Activated naive CD8-positive, alpha-beta T cell treated with anti-CD3 and anti-CD28 coated beads for 36 hours (primary cell): ENCODE measurements around the gene GATAD2B. TPM values are rescaled to one million over a fixed set of nuclear protein-coding genes. Genes with fewer than 3 reads are reported as not detected.
A peak's percentile ranks its signal among the peaks of the same experiment; 100 is the strongest.

ENCODE experiments used
- DNase-seq: peaks from one replicate; pipeline ENCODE4 v3.0.0; 2021
- H3K27ac Mint-ChIP-seq: one replicate; pipeline ENCODE4 v1.8.0; 2022; ENCODE audit warnings: mild to moderate bottlenecking, moderate library complexity, mixed read lengths
- H3K27me3 Mint-ChIP-seq: one replicate; pipeline ENCODE4 v1.8.0; 2022; ENCODE audit warnings: mild to moderate bottlenecking, mixed read lengths
- H3K36me3 Mint-ChIP-seq: one replicate; pipeline ENCODE4 v1.8.0; 2021; ENCODE audit warnings: mild to moderate bottlenecking, mixed read lengths
- H3K4me1 Mint-ChIP-seq: one replicate; pipeline ENCODE4 v1.8.0; 2021; ENCODE audit warnings: mixed read lengths
- H3K4me3 Mint-ChIP-seq: one replicate; pipeline ENCODE4 v1.8.0; 2022; ENCODE audit warnings: mild to moderate bottlenecking, moderate library complexity, mixed read lengths
- H3K9me3 Mint-ChIP-seq: one replicate; pipeline ENCODE4 v1.8.0; 2022; ENCODE audit warnings: mixed read lengths
- total RNA-seq, 2 experiments: library from RNA; stranded (reverse); gene quantifications; one replicate each; pipeline ENCODE4 v1.2.3, GENCODE V29; 2021

GATAD2B gene
- total RNA-seq, 2 experiments from 2014 or later, result 49.4 to 53.1 TPM

- DNase-seq, result no peak
- H3K27ac Mint-ChIP-seq, result peak overlapping the region; percentile 42
- no peak overlapping the region for H3K4me3 Mint-ChIP-seq
- H3K4me1 Mint-ChIP-seq, result peaks cover 26% of the 10 kb centered on the region
- H3K36me3 Mint-ChIP-seq, result peaks cover 22% of the 10 kb centered on the region
- H3K27me3 Mint-ChIP-seq, result no peaks in the 10 kb centered on the region
- H3K9me3 Mint-ChIP-seq, result no peaks in the 10 kb centered on the region
These were observed 20.2 kb upstream of the GATAD2B start for GRCh38 chr1:153942766-153943549.

DNA sequence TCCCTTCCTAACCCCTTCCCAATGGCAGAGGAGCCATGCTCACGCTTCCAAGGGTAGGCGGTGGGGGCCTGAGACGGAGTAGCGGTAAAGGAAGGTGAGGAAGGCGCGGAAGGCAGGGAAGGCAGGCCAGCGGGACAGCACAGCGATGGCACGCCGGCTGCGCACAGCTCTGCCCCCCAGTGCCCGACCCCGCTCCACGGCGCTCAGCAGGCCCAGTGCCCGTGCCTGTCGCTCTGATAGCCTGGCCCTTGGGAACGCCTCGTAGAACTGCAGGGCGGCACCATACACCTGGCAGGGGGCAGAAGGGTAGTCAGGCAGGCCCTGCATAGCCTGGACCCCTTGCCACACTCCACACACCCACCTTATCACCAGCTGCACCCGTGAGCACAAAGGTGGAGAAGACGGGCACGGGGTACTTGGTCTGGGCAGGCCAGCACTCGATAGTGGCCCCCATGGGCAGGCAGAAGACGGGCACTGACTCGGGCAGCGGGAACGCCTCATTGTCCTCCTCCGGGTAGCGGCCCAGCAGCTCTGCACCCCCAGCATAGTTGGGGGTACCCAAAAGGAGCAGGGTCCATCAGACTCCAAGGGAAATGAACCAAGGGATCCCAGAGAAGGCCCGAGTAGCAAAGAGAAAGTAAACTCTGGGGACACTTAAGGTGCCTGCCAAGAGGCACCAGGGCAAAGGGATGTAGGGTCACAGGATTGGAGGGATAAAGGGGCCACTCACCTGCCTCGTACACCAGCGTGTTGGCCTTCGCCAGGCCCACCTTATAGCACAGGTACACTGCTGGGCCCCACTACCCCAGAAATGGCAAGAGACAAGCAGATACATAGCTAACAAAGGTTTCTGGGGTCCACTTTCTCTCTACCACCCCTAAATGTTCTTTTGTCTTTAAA is 19.3 kb upstream of the GATAD2B start:
- DNase-seq, result no peak
- peaks cover 24% of the 10 kb centered on the region for H3K4me1 Mint-ChIP-seq
- H3K27me3 Mint-ChIP-seq, result no peaks in the 10 kb centered on the region
- H3K4me3 Mint-ChIP-seq, result no peak overlapping the region
- no peaks in the 10 kb centered on the region for H3K9me3 Mint-ChIP-seq
- H3K36me3 Mint-ChIP-seq, result peaks cover 28% of the 10 kb centered on the region
- no peak overlapping the region for H3K27ac Mint-ChIP-seq

- no peak for DNase-seq
- no peak overlapping the region for H3K27ac Mint-ChIP-seq
- peaks cover 20% of the 10 kb centered on the region for H3K4me1 Mint-ChIP-seq
- peaks cover 28% of the 10 kb centered on the region for H3K36me3 Mint-ChIP-seq
- no peaks in the 10 kb centered on the region for H3K9me3 Mint-ChIP-seq
- H3K27me3 Mint-ChIP-seq, result no peaks in the 10 kb centered on the region
- H3K4me3 Mint-ChIP-seq, result no peak overlapping the region
These were observed 18.0 kb upstream of the GATAD2B start for GRCh38 chr1:153940756-153941155.

DNA sequence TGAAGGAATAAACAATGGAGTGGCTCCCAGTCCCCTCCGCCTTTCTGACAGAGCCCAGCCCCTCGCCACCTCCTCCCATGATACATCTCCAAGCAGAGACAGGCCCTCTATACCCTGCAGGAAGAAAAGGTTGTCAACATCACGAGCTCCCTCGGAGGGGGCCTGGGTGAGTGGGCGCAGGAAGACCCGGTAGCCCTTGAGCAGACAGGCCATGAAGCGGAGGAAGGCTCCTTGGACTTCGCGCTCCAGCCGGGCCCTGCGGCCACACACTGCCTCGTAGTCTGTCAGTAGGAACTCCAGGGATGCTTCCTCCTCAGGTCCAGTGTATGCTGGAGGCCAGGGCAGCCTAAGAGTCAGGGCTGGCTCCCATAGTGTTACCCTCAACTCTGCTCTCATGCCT is 16.7 kb upstream of the GATAD2B start:
- H3K4me3 Mint-ChIP-seq, result no peak overlapping the region
- H3K27ac Mint-ChIP-seq, result no peak overlapping the region
- DNase-seq, result no peak
- no peaks in the 10 kb centered on the region for H3K27me3 Mint-ChIP-seq
- H3K36me3 Mint-ChIP-seq, result peaks cover 24% of the 10 kb centered on the region
- no peaks in the 10 kb centered on the region for H3K9me3 Mint-ChIP-seq
- H3K4me1 Mint-ChIP-seq, result peaks cover 15% of the 10 kb centered on the region

- Mint-ChIP-seq H3K27ac (peak overlapping the region; percentile 15), H3K4me3 (no peak overlapping the region), H3K4me1 (peaks cover 12% of the 10 kb centered on the region), H3K9me3 (no peaks in the 10 kb centered on the region), H3K36me3 (peaks cover 22% of the 10 kb centered on the region), H3K27me3 (no peaks in the 10 kb centered on the region)
- no peak for DNase-seq
These were observed 16.2 kb upstream of the GATAD2B start for GRCh38 chr1:153938996-153939395.

DNA sequence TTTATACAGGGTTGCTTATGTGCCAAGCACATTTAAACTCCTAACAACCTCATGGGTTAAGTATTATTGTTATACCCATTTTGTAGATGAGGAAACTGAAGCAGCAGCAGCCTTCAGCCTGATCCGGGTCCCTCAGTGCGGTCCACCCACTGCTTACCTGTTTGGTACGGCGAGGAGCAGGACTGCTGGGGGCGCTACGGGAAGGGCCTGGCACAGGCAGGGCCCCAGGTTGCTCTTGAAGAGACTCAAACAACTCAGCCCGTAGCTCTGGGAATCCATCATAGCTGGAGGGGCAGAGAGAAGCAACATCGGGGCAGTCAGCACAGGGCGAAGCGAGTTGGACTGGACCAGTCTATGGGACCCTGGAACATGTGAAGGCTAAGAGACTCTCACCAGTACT is 14.6 kb upstream of the GATAD2B start:
- H3K4me3 Mint-ChIP-seq, result no peak overlapping the region
- no peak for DNase-seq
- no peaks in the 10 kb centered on the region for H3K9me3 Mint-ChIP-seq
- H3K4me1 Mint-ChIP-seq, result no peaks in the 10 kb centered on the region
- H3K36me3 Mint-ChIP-seq, result peaks cover 13% of the 10 kb centered on the region
- no peak overlapping the region for H3K27ac Mint-ChIP-seq
- no peaks in the 10 kb centered on the region for H3K27me3 Mint-ChIP-seq

DNA sequence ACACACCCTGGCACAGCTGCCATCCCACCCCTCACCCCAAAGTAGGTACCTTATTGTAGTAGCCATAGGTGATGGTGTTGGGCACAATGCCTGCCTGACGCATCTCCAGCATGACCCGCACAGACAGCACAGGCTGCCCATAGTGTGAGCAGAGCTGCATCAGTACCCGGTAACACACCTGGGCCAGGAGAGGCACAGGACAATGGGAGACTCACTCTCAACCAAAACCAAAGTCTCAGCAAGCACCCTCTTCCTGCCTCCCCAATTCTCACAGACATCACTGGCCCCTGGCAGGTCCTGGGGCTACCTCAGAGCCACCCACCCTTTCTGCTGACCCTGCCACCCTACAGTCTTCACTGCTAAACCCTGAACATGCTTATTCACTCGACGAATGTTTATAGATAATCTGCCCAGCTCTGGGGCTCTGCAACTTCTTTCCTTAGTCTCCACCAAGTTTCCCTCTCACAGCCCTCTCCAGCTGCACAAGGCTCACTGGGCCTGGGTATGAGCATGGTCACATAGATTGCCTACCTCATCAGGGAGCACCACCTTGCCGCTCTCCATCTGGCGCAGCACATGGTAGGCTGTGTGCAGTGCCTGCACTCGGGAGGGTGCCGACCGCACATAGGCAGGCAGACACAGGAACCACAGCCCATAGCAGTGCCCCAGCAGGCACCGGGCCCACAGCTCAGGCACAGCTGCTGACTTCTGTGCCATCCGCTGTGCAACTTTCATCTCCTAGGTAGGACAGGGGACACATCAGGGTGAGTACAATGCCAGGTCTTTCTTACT is 13.4 kb upstream of the GATAD2B start:
- no peak for DNase-seq
- no peak overlapping the region for H3K4me3 Mint-ChIP-seq
- H3K27me3 Mint-ChIP-seq, result no peaks in the 10 kb centered on the region
- no peaks in the 10 kb centered on the region for H3K4me1 Mint-ChIP-seq
- H3K9me3 Mint-ChIP-seq, result no peaks in the 10 kb centered on the region
- peaks cover 12% of the 10 kb centered on the region for H3K36me3 Mint-ChIP-seq
- peak overlapping the region; percentile 12 for H3K27ac Mint-ChIP-seq

DNA sequence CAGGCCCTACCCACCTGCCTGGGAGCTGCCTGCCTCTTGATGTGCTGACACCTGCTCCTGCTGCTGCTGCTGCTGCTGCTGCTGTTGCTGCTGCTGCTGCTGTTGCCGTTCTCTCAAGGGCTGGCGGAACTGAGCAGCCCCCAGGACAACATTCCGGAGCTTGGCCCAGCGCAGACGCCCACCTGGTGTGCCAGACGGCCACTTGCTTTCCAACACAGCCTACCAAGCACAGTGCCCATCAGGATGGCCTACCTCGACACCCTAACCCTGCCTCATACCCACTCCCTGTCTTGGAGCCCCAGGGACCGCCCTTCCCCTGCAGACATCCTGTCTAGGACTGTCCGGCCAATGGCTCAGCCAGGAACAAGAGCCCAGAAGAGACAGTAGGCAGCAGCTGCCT is 12.0 kb upstream of the GATAD2B start:
- H3K9me3 Mint-ChIP-seq, result no peaks in the 10 kb centered on the region
- H3K4me3 Mint-ChIP-seq, result no peak overlapping the region
- H3K27me3 Mint-ChIP-seq, result no peaks in the 10 kb centered on the region
- H3K27ac Mint-ChIP-seq, result peak overlapping the region; percentile 25
- H3K36me3 Mint-ChIP-seq, result peaks cover 16% of the 10 kb centered on the region
- H3K4me1 Mint-ChIP-seq, result no peaks in the 10 kb centered on the region
- DNase-seq, result no peak

- no peaks in the 10 kb centered on the region for H3K27me3 Mint-ChIP-seq
- peaks cover 5% of the 10 kb centered on the region for H3K4me1 Mint-ChIP-seq
- H3K9me3 Mint-ChIP-seq, result no peaks in the 10 kb centered on the region
- DNase-seq, result no peak
- no peak overlapping the region for H3K27ac Mint-ChIP-seq
- peaks cover 16% of the 10 kb centered on the region for H3K36me3 Mint-ChIP-seq
- no peak overlapping the region for H3K4me3 Mint-ChIP-seq
These were observed 11.2 kb upstream of the GATAD2B start for GRCh38 chr1:153933955-153934354.

DNA sequence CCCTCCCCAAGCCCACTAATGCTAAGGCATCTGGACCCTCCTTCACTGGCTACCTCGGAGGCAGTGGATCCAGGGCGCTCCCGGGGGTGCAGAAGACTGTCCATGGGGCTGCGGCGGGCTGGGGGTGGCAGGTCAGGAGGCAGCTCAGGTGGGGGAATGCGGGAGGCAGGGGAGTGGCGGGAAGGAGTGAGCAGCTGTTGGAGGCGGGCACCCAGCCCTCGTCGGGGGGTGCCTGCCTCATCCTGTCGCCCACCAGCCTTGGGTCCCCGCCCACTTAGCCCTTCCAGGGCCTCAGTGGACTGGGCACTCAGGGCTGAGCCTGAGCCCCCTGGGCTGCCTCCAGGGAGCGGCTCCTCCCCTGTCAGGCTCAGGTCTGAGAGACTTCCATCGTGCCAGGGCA is 10.7 kb upstream of the GATAD2B start:
- peaks cover 16% of the 10 kb centered on the region for H3K36me3 Mint-ChIP-seq
- DNase-seq, result no peak
- no peaks in the 10 kb centered on the region for H3K9me3 Mint-ChIP-seq
- no peak overlapping the region for H3K27ac Mint-ChIP-seq
- H3K27me3 Mint-ChIP-seq, result no peaks in the 10 kb centered on the region
- peaks cover 10% of the 10 kb centered on the region for H3K4me1 Mint-ChIP-seq
- H3K4me3 Mint-ChIP-seq, result no peak overlapping the region

GRCh38 chr1:153932156-153933131 is 9.7 kb upstream of the GATAD2B start:
- H3K27ac Mint-ChIP-seq, result no peak overlapping the region
- DNase-seq, result no peak

DNA sequence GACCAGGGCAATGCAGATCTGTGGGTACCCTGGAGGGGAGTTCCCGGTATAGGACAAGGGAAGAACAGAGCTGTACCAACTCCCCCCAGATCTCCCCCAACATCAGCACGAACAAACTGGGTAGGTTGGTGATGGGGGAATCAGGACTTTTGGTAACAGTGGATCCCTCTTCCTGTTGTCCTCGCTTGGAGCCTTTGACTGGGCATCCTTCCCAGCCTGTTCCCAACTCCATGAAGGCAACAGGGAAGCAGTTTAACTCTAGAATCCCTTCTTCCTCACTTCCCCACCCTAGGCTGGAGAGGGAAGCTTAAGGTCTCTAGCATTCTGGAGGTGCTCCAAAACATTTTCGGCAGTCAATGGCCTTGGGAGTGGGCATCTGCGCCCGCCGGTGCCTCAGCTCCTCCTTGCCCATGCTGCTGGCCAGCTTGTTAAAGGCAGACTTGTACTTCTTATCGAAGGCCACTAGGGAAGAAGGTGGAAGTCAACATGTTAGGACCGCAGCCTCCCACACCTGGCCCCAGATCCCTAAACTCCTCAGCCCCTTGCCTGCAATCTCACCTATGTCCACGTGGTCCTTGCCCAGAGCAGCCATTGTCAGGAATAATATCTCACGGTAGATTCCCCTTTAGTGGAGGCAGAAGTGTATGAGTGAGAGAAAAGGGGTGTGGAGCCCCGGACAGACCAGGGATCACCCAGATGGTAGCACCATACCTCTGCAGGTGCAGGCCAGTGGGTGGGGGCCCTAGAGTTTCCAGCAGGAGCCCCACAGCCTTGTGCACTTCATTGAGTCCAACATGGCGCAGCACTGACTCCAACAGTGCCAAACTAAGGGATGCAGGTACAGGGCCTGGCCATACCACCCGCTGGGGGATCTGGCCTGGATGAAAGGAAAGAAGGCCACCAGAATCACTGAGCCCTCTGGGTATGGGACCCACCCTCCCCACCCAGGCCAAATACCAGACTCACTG is 7.5 kb upstream of the GATAD2B start:
- no peak for DNase-seq
- peaks cover 14% of the 10 kb centered on the region for H3K36me3 Mint-ChIP-seq
- H3K27ac Mint-ChIP-seq, result peak overlapping the region; percentile 48

More at GRCh38 chr1:153932156-153933131, 9.7 kb upstream of the GATAD2B start:
- H3K36me3 Mint-ChIP-seq, result peaks cover 14% of the 10 kb centered on the region
- peaks cover 15% of the 10 kb centered on the region for H3K4me1 Mint-ChIP-seq
- H3K9me3 Mint-ChIP-seq, result no peaks in the 10 kb centered on the region
- no peaks in the 10 kb centered on the region for H3K27me3 Mint-ChIP-seq
- H3K4me3 Mint-ChIP-seq, result no peak overlapping the region

GRCh38 chr1:153929426-153929825 is 6.7 kb upstream of the GATAD2B start:
- no peak for DNase-seq
- no peaks in the 10 kb centered on the region for H3K9me3 Mint-ChIP-seq
- peaks cover 15% of the 10 kb centered on the region for H3K4me1 Mint-ChIP-seq
- H3K27me3 Mint-ChIP-seq, result no peaks in the 10 kb centered on the region
- H3K36me3 Mint-ChIP-seq, result peaks cover 12% of the 10 kb centered on the region
- H3K27ac Mint-ChIP-seq, result peak overlapping the region; percentile 3
- no peak overlapping the region for H3K4me3 Mint-ChIP-seq

More for the DNA sequence above, 7.5 kb upstream of the GATAD2B start:
- Mint-ChIP-seq H3K4me1 (peaks cover 15% of the 10 kb centered on the region), H3K9me3 (no peaks in the 10 kb centered on the region), H3K27me3 (no peaks in the 10 kb centered on the region), H3K4me3 (no peak overlapping the region)
